HepG2 (cell line): ENCODE data around the gene TMF1. TPM values are rescaled to one million over a fixed set of nuclear protein-coding genes. Genes with fewer than 3 reads are reported as not detected.

ENCODE experiments used
- AFF4 ChIP-seq: sonication (generic); formaldehyde crosslinking; IDR thresholded peaks from 2 replicates; pipeline ENCODE4 v1.4.0; 2020; ENCODE audit warnings: missing genetic modification reagents
- CREB1 ChIP-seq, 2 experiments: fragments of 450-650 bp in 1 of 2; IDR thresholded peaks; 2 replicates each; pipeline ENCODE4 v1.6.1; 2016 to 2017; ENCODE audit warnings: control low read depth in 1 of 2, mild to moderate bottlenecking in 1 of 2, missing compliant biosample characterization in 1 of 2, missing genetic modification characterization in 1 of 2
- HHEX ChIP-seq: IDR thresholded peaks from 2 replicates; pipeline ENCODE4 v1.6.1; 2016; ENCODE audit warnings: control low read depth
- PCBP1 ChIP-seq: fragments of 200-400 bp; formaldehyde crosslinking; IDR thresholded peaks from 2 replicates; pipeline ENCODE4 v1.6.1; 2017; ENCODE audit warnings: mild to moderate bottlenecking, low read depth, low read length, borderline replicate concordance
- ZNF556 ChIP-seq: sonication (generic); formaldehyde crosslinking; IDR thresholded peaks from 2 replicates; pipeline ENCODE4 v1.4.0; 2020; ENCODE audit warnings: mild to moderate bottlenecking, missing genetic modification reagents, borderline replicate concordance
- ZSCAN21 ChIP-seq: sonication (generic); formaldehyde crosslinking; IDR thresholded peaks from 2 replicates; pipeline ENCODE4 v1.8.0; 2022; ENCODE audit warnings: mild to moderate bottlenecking, missing genetic modification reagents, moderate library complexity, borderline replicate concordance
- polyA plus RNA-seq, 8 experiments: library from polyadenylated mRNA; depleted of rRNA in 3 of 8; stranded (reverse) in 7 of 8; unstranded in 1 of 8; fragments of >200 nt; fragmentation: Illumina TruSeq in 4 of 8; extraction: Trizol in 4 of 8; gene quantifications; 2 replicates each; pipeline versions ENCODE4 v1.2.1 to v1.2.3, GENCODE V29; 2011 to 2016; ENCODE audit warnings: low read depth in 4 of 8, missing spikeins in 1 of 8, mixed read lengths in 1 of 8; ENCODE audit not compliant: insufficient read depth in 1 of 8
- total RNA-seq, 5 experiments: library from RNA; depleted of rRNA; stranded (reverse); fragments of >200 nt; fragmentation: Illumina TruSeq; extraction: Trizol; gene quantifications; 2 replicates each; pipeline ENCODE4 v1.2.3, GENCODE V29; 2016; ENCODE audit warnings: low read depth in 1 of 5
- TF ChIP-seq, protein P1 (sequence below), 2 experiments: sonication (generic) in 1 of 2; formaldehyde crosslinking in 1 of 2; IDR thresholded peaks; 2 replicates each; pipeline versions ENCODE4 v1.6.1 to v1.9.0; 2014 to 2022; ENCODE audit warnings: antibody characterized with exemption in 1 of 2, borderline replicate concordance in 1 of 2, inconsistent platforms in 1 of 2, low read depth in 1 of 2, missing genetic modification reagents in 1 of 2
- TF ChIP-seq, protein P2 (sequence below): sonication (generic); formaldehyde crosslinking; IDR thresholded peaks from 2 replicates; pipeline ENCODE4 v1.8.0; 2022; ENCODE audit warnings: missing genetic modification reagents, low read depth, mild to moderate bottlenecking, borderline replicate concordance
- TF ChIP-seq, protein P3 (sequence below): sonication (generic); formaldehyde crosslinking; IDR thresholded peaks from 2 replicates; pipeline ENCODE4 v1.4.0; 2020; ENCODE audit warnings: missing genetic modification reagents

TMF1 gene
- total and polyA plus RNA-seq, 2 of the 13 experiments (the other 11 are each of a cell fraction or from before 2014, with no cell fraction given): 12.1 to 38.4 TPM

DNA sequence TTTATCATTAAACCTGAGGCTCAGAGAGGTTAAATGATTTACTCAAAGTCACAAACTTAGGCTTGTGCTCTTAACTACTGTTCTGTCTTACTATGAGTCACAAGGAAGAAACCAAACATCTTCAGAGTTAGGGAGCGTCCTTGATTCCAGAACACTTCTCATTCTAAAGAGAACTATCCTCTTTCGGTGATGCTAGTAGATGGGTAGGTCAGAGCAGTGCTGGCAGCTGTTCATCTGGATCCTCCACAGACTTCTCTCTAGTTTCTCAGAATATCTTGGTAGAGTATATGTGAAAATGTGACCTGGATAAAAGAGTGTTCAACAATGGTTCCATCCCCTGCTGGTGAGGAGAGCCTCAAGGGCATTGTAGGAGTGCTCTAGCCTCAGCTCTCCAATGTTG, 35.9 kb upstream of the TMF1 start (continued):
- TF ChIP-seq, protein P1, sequence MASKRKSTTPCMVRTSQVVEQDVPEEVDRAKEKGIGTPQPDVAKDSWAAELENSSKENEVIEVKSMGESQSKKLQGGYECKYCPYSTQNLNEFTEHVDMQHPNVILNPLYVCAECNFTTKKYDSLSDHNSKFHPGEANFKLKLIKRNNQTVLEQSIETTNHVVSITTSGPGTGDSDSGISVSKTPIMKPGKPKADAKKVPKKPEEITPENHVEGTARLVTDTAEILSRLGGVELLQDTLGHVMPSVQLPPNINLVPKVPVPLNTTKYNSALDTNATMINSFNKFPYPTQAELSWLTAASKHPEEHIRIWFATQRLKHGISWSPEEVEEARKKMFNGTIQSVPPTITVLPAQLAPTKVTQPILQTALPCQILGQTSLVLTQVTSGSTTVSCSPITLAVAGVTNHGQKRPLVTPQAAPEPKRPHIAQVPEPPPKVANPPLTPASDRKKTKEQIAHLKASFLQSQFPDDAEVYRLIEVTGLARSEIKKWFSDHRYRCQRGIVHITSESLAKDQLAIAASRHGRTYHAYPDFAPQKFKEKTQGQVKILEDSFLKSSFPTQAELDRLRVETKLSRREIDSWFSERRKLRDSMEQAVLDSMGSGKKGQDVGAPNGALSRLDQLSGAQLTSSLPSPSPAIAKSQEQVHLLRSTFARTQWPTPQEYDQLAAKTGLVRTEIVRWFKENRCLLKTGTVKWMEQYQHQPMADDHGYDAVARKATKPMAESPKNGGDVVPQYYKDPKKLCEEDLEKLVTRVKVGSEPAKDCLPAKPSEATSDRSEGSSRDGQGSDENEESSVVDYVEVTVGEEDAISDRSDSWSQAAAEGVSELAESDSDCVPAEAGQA (IDR thresholded peaks at IDR 0.05; ENCODE audit: low read depth): no peak
- TF ChIP-seq, protein P1 (CRISPR knock-in tag; IDR thresholded peaks at IDR 0.05; ENCODE audit: borderline replicate concordance): no peak
- TF ChIP-seq ZNF556 (CRISPR knock-in tag) (no peak), ZSCAN21 (CRISPR knock-in tag) (no peak), AFF4 (CRISPR knock-in tag) (no peak), HHEX (CRISPR knock-in tag) (no peak), CREB1 (IDR thresholded peaks at IDR 0.05) (no peak), CREB1 (CRISPR knock-in tag; IDR thresholded peaks at IDR 0.05) (no peak), PCBP1 (no peak)
- TF ChIP-seq, protein P2, sequence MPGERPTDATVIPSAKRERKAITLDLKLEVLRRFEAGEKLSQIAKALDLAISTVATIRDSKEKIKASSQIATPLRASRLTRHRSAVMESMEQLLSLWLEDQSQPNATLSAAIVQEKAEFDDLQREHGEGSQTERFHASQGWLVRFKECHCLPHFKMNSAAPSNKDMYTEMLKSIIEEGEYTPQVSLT (CRISPR knock-in tag): no peak
- TF ChIP-seq, protein P3, sequence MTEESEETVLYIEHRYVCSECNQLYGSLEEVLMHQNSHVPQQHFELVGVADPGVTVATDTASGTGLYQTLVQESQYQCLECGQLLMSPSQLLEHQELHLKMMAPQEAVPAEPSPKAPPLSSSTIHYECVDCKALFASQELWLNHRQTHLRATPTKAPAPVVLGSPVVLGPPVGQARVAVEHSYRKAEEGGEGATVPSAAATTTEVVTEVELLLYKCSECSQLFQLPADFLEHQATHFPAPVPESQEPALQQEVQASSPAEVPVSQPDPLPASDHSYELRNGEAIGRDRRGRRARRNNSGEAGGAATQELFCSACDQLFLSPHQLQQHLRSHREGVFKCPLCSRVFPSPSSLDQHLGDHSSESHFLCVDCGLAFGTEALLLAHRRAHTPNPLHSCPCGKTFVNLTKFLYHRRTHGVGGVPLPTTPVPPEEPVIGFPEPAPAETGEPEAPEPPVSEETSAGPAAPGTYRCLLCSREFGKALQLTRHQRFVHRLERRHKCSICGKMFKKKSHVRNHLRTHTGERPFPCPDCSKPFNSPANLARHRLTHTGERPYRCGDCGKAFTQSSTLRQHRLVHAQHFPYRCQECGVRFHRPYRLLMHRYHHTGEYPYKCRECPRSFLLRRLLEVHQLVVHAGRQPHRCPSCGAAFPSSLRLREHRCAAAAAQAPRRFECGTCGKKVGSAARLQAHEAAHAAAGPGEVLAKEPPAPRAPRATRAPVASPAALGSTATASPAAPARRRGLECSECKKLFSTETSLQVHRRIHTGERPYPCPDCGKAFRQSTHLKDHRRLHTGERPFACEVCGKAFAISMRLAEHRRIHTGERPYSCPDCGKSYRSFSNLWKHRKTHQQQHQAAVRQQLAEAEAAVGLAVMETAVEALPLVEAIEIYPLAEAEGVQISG: no peak
